HG03558 (cell line): ENCODE results near the gene DDX10.

Source experiments
- ATAC-seq: cut with Tn5 transposase; IDR thresholded peaks from one replicate; pipeline ENCODE4 v1.9.1; 2021; ENCODE audit warnings: moderate number of reproducible peaks; ENCODE audit not compliant: unreplicated experiment; ENCODE audit errors: extremely low read depth

DDX10 gene

GRCh38 chr11:108926171-108926840 lies 261.4 kb downstream of the DDX10 start:
- no peak for ATAC-seq

GRCh38 chr11:108926841-108927577 lies 262.1 kb downstream of the DDX10 start:
- ATAC-seq, result no peak

GRCh38 chr11:108927791-108928545 lies 263.1 kb downstream of the DDX10 start:
- ATAC-seq, result no peak

- ATAC-seq, result no peak
Measured at GRCh38 chr11:108929241-108929640, 264.4 kb downstream of the DDX10 start.

GRCh38 chr11:108931168-108931567 lies 266.3 kb downstream of the DDX10 start:
- ATAC-seq, result no peak

- no peak for ATAC-seq
Measured at GRCh38 chr11:108933630-108934029, 268.8 kb downstream of the DDX10 start.

- ATAC-seq, result no peak
Measured at GRCh38 chr11:108934289-108934688, 269.4 kb downstream of the DDX10 start.

- ATAC-seq, result no peak
Measured at GRCh38 chr11:108934696-108935095, 269.8 kb downstream of the DDX10 start.

GRCh38 chr11:108937746-108938145 lies 272.9 kb downstream of the DDX10 start:
- ATAC-seq, result no peak

GRCh38 chr11:108938604-108939003 lies 273.7 kb downstream of the DDX10 start:
- ATAC-seq, result no peak

GRCh38 chr11:108939135-108939534 lies 274.3 kb downstream of the DDX10 start:
- no peak for ATAC-seq

- no peak for ATAC-seq
Measured at GRCh38 chr11:108943853-108944252, 279.0 kb downstream of the DDX10 start.

GRCh38 chr11:108944471-108945178 lies 279.8 kb downstream of the DDX10 start:
- ATAC-seq, result no peak

GRCh38 chr11:108945341-108945740 lies 280.5 kb downstream of the DDX10 start:
- no peak for ATAC-seq

- no peak for ATAC-seq
Measured at GRCh38 chr11:108947654-108948570, 283.0 kb downstream of the DDX10 start.

GRCh38 chr11:108958368-108959104 lies 293.7 kb downstream of the DDX10 start:
- peak; percentile 78 for ATAC-seq

- no peak for ATAC-seq
Measured at GRCh38 chr11:108959105-108959761, 294.4 kb downstream of the DDX10 start.

- ATAC-seq, result no peak
Measured at GRCh38 chr11:108959874-108960273, 295.0 kb downstream of the DDX10 start.
